Activated CD8-positive, alpha-beta T cell treated with anti-CD3 and anti-CD28 coated beads for 36 hours (primary cell): ENCODE measurements around the gene PSMD1. TPM values are rescaled to one million over a fixed set of nuclear protein-coding genes. Genes with fewer than 3 reads are reported as not detected.

Source experiments
- ATAC-seq: fragments of 200-7000 bp; cut with Tn5 transposase; one replicate; pipeline ENCODE4 v1.10.0; 2021; ENCODE audit warnings: mild to moderate bottlenecking, moderate library complexity
- CTCF ChIA-PET: fragments of 350-600 bp; sonication (Branson Sonifier 250); formaldehyde crosslinking; loops from one replicate; lab custom pipeline; 2021; ENCODE audit warnings: antibody characterized with exemption; lab: Charles Lee
- POLR2A ChIA-PET: fragments of 350-600 bp; sonication (Branson Sonifier 250); formaldehyde crosslinking; loops from one replicate; lab custom pipeline; 2021; ENCODE audit warnings: antibody characterized with exemption; lab: Charles Lee
- DNase-seq: peaks from one replicate; pipeline ENCODE4 v3.0.0-alpha.2; 2020
- H3K27ac Mint-ChIP-seq: one replicate; pipeline ENCODE4 v1.8.0; 2021; ENCODE audit warnings: mild to moderate bottlenecking, mixed read lengths
- H3K27me3 Mint-ChIP-seq: one replicate; pipeline ENCODE4 v1.8.0; 2021; ENCODE audit warnings: mixed read lengths
- H3K36me3 Mint-ChIP-seq: one replicate; pipeline ENCODE4 v1.8.0; 2021; ENCODE audit warnings: low read depth, mixed read lengths
- H3K4me1 Mint-ChIP-seq: one replicate; pipeline ENCODE4 v1.8.0; 2021; ENCODE audit warnings: low read depth, mixed read lengths
- H3K4me3 Mint-ChIP-seq: one replicate; pipeline ENCODE4 v1.8.0; 2021; ENCODE audit warnings: mild to moderate bottlenecking, moderate library complexity, mixed read lengths
- H3K9me3 Mint-ChIP-seq: one replicate; pipeline ENCODE4 v1.8.0; 2021; ENCODE audit warnings: mixed read lengths
- CTCF ChIP-seq: fragments of 200-600 bp; IDR thresholded peaks from one replicate; pipeline ENCODE4 v1.8.0; 2022; ENCODE audit warnings: antibody characterized with exemption, mild to moderate bottlenecking
- intact Hi-C: fragments of 100-400 bp; cut with micrococcal nuclease; formaldehyde crosslinking; loops from one replicate; pipeline ENCODE4 v1.10.0; 2022
- total RNA-seq, 2 experiments: library from RNA; stranded (reverse); gene quantifications; one replicate each; pipeline ENCODE4 v1.2.3, GENCODE V29; 2021

Gene PSMD1
- total RNA-seq, 2 experiments from 2014 or later, result 106 to 114 TPM

DNA sequence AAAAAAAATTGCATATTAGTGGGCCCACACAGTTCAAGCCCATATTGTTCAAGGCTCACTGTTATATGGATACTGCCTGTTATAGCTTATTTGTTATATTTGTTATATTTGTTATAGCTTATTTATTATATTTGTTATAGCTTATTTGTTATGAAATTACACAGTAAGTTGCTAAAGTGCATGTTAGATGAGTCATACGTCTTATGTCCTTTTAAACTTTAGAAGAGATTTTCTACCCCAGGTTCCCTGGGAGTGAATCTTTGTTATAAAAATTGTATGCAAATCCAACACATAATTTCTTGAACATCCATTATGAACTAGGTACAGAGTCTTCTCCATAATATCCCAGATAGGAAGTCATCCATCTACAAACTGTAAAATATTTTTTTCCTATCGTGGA is 46.1 kb downstream of the PSMD1 start:
- POLR2A ChIA-PET, result no interaction called here
- no peak overlapping the region for H3K27ac Mint-ChIP-seq

DNA sequence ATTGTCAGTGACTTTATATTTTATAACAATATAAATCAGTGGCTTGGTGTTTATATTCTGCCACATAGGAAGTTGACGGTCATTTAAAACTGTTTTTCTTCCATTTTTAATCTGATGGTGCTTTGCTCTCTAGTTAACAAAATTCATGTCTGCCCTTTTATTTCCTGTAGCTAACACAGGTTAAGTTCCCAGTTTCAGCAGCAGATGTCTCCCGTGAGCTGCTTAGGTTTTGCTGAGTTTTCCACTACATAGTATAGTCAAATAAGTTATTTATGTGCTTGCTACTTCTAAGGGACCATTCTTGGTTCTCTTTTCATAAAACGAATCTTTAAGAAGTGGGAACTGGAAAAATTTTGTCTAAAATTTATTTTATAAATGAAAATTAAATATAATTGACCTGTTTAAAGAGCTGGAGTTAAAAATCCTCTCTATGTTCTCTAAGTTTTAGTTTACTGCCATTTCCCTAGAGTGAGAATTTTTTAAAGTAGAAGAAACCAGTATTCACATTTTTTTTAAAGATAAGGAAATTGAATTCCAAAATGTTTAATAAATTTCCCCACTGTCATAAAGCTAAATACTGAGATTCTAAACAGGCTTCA is 47.5 kb downstream of the PSMD1 start:
- H3K4me3 Mint-ChIP-seq, result no peak overlapping the region
- peak; percentile 76 for DNase-seq
- peaks cover 13% of the 10 kb centered on the region for H3K9me3 Mint-ChIP-seq
- CTCF ChIA-PET, result interaction anchor here (0.7 to 4.2 kb wide), 26 partner anchors 9 to 348 kb away, joined by 3 to 22 read pairs (median 4); partner anchors contain the start of gene HTR2B
- H3K4me1 Mint-ChIP-seq, result peaks cover 11% of the 10 kb centered on the region
- no peak overlapping the region for H3K27ac Mint-ChIP-seq
- peaks cover 36% of the 10 kb centered on the region for H3K36me3 Mint-ChIP-seq
- TF ChIP-seq CTCF, result peak; percentile 80
- POLR2A ChIA-PET, result interaction anchor here (1.2 kb wide), 1 partner anchor 347 kb away, joined by 4 read pairs; no protein-coding TSS in a partner anchor
- intact Hi-C loops, result no loop called here
- peak; percentile 92 for ATAC-seq
- H3K27me3 Mint-ChIP-seq, result no peaks in the 10 kb centered on the region

More for the DNA sequence above, 46.1 kb downstream of the PSMD1 start:
- DNase-seq, result no peak
- TF ChIP-seq CTCF, result no peak
- Mint-ChIP-seq H3K36me3 (peaks cover 39% of the 10 kb centered on the region), H3K9me3 (peaks cover 23% of the 10 kb centered on the region), H3K4me1 (peaks cover 11% of the 10 kb centered on the region), H3K4me3 (no peak overlapping the region), H3K27me3 (no peaks in the 10 kb centered on the region)
- CTCF ChIA-PET, result interaction anchor here (1.2 to 4.2 kb wide), 4 partner anchors 23 to 309 kb away, joined by 4 to 22 read pairs (median 12); partner anchors contain the start of gene HTR2B
- no peak for ATAC-seq
- intact Hi-C loops, result no loop called here

- no peak overlapping the region for H3K27ac Mint-ChIP-seq
- H3K36me3 Mint-ChIP-seq, result peaks cover 43% of the 10 kb centered on the region
- ChIA-PET POLR2A (no interaction called here), CTCF (no interaction called here)
- DNase-seq (no peak), ATAC-seq (no peak)
- no peaks in the 10 kb centered on the region for H3K27me3 Mint-ChIP-seq
- TF ChIP-seq CTCF, result no peak
- H3K4me1 Mint-ChIP-seq, result peaks cover 5% of the 10 kb centered on the region
- no peak overlapping the region for H3K4me3 Mint-ChIP-seq
- intact Hi-C loops, result no loop called here
- H3K9me3 Mint-ChIP-seq, result no peaks in the 10 kb centered on the region
Observed at GRCh38 chr2:231110551-231110950, 53.9 kb downstream of the PSMD1 start.

DNA sequence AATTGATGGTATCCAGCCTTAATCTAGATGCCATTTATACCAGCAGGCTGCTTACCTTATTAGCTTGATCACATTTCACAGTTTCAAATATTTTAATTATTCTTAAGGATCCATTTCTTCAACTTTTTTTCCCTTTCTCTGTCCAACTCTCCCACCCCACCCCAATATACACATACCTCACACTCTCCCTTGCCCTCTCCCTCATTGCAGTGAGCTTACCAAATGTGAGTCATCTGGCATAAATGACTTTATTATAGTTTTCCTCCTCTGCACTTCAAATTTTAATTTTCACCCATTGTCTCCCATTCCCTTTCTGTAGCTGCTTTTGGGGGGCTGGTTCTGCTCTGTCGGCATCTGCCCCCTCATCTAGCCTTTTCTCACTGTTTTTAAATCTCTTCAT is 55.3 kb downstream of the PSMD1 start:
- Mint-ChIP-seq H3K4me3 (no peak overlapping the region), H3K4me1 (peaks cover 2% of the 10 kb centered on the region), H3K27ac (no peak overlapping the region), H3K36me3 (peaks cover 43% of the 10 kb centered on the region), H3K27me3 (no peaks in the 10 kb centered on the region), H3K9me3 (no peaks in the 10 kb centered on the region)
- ChIA-PET POLR2A (no interaction called here), CTCF (interaction anchor here (1.4 to 1.6 kb wide), 2 partner anchors 9 to 14 kb away, joined by 3 to 6 read pairs; no protein-coding TSS in a partner anchor)
- no peak for ATAC-seq
- intact Hi-C loops, result no loop called here
- TF ChIP-seq CTCF, result no peak
- DNase-seq, result no peak

DNA sequence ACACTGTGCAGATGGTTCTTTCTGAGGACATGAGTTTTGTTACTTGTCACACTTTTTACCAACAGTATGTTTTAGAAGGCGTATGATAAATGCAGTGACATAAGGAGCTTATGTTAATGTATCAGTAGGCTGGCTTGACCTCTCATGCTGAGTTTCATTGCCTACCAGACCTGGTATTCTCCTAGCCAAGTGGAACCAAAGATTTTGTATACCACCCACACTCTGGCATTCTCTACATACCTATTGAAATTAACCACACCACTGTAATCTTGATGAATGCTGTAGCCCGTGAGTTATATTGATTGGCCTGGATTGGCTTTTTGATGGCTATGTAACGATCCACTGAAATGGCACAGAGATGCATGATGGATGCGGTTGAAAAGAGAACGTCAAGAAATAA is 56.8 kb downstream of the PSMD1 start:
- POLR2A ChIA-PET, result no interaction called here
- intact Hi-C loops, result no loop called here
- H3K27me3 Mint-ChIP-seq, result no peaks in the 10 kb centered on the region
- ATAC-seq (no peak), DNase-seq (no peak)
- no peaks in the 10 kb centered on the region for H3K9me3 Mint-ChIP-seq
- TF ChIP-seq CTCF, result no peak
- no peak overlapping the region for H3K27ac Mint-ChIP-seq
- peaks cover 2% of the 10 kb centered on the region for H3K4me1 Mint-ChIP-seq
- CTCF ChIA-PET, result no interaction called here
- H3K36me3 Mint-ChIP-seq, result peaks cover 36% of the 10 kb centered on the region
- no peak overlapping the region for H3K4me3 Mint-ChIP-seq
